Osteoblast (primary cell): ENCODE results near the gene ATP9A. TPM values are rescaled to one million over a fixed set of nuclear protein-coding genes. Genes with fewer than 3 reads are reported as not detected.
A peak's percentile ranks its signal among the peaks of the same experiment; 100 is the strongest.

Source experiments
- DNase-seq: peaks from one replicate; pipeline ENCODE4 v3.0.0; 2011; ENCODE audit warnings: low spot score, mixed read lengths; ENCODE audit not compliant: insufficient read length; ENCODE audit errors: missing footprints
- H2AFZ ChIP-seq: 2 replicates; pipeline ENCODE4 v1.6.0; 2011; ENCODE audit warnings: mild to moderate bottlenecking, low read length
- H3K27ac ChIP-seq: 2 replicates; pipeline ENCODE4 v1.5.1; 2011; ENCODE audit warnings: mild to moderate bottlenecking, low read depth, low read length, moderate library complexity
- H3K27me3 ChIP-seq: 2 replicates; pipeline ENCODE4 v1.6.0; 2012; ENCODE audit warnings: mild to moderate bottlenecking, control low read depth, inconsistent platforms, low read length, moderate library complexity; ENCODE audit not compliant: insufficient read depth
- H3K36me3 ChIP-seq: 2 replicates; pipeline ENCODE4 v1.5.1; 2011; ENCODE audit warnings: mild to moderate bottlenecking, low read length, control low read depth, moderate library complexity; ENCODE audit not compliant: insufficient read depth
- H3K4me1 ChIP-seq: 2 replicates; pipeline ENCODE4 v1.5.1; 2011; ENCODE audit warnings: mild to moderate bottlenecking, low read length, control low read depth, moderate library complexity; ENCODE audit not compliant: insufficient read depth
- H3K4me2 ChIP-seq: 2 replicates; pipeline ENCODE4 v1.6.0; 2011; ENCODE audit warnings: mild to moderate bottlenecking, low read length; ENCODE audit not compliant: insufficient read depth
- H3K4me3 ChIP-seq: fragments of 200-600 bp; sonication (generic); 3 replicates; pipeline ENCODE4 v1.5.1; 2012; ENCODE audit warnings: mild to moderate bottlenecking, low read length, inconsistent platforms; ENCODE audit not compliant: insufficient read depth
- H3K79me2 ChIP-seq: 2 replicates; pipeline ENCODE4 v1.6.0; 2012; ENCODE audit warnings: mild to moderate bottlenecking, low read length, control low read depth, inconsistent platforms; ENCODE audit not compliant: insufficient read depth
- H3K9me3 ChIP-seq: 2 replicates; pipeline ENCODE4 v1.5.1; 2011; ENCODE audit warnings: low read depth, low read length, control low read depth
- H4K20me1 ChIP-seq: 2 replicates; pipeline ENCODE4 v1.6.0; 2012; ENCODE audit warnings: mild to moderate bottlenecking, low read length, control low read depth; ENCODE audit not compliant: insufficient read depth
- total RNA-seq: library from RNA; depleted of rRNA; stranded (reverse); fragments of >200 nt; gene quantifications from 2 replicates; pipeline ENCODE4 v1.2.3, GENCODE V29; 2012
- TF ChIP-seq, protein P1 (sequence below): IDR thresholded peaks from 2 replicates; pipeline ENCODE4 v1.5.1; 2011; ENCODE audit warnings: mild to moderate bottlenecking, low read depth, low read length, moderate library complexity; ENCODE audit errors: extremely low read depth

Gene ATP9A
- total RNA-seq, 1 donor = 48.9 TPM

DNA sequence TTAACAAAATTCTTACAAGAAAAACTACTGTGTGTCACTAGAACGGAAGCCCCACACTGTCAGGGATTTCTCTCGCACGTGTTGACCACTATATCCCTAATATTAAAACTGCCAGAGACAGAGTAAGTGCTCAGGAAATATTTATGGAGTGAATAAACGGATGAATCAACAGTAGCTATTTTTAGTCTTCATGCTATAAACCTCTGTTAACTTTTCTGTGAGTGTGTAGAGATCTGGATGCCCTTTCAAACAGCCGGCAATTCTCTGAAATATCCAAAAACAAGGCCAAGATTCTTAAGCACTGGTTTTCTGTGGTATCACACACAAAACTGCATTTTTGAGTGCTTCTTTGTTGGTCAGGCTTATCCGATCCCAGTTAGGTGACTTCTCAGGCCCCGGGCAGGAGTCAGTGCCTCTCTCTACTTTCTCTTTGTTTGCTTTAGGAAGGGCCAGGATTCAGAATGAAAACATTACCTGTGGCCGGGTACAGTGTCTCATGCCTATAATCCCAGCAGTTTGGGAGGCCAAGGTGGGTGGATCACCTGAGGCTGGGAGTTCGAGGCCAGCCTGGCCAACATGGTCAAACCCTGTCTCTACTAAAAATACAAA, 15.7 kb downstream of the ATP9A start:
- peaks cover 34% of the 10 kb centered on the region for H3K4me1 ChIP-seq
- H4K20me1 ChIP-seq = no peaks in the 10 kb centered on the region
- peak overlapping the region; percentile 53 for H3K4me3 ChIP-seq
- H3K27ac ChIP-seq = peak overlapping the region; percentile 98
- TF ChIP-seq, protein P1, sequence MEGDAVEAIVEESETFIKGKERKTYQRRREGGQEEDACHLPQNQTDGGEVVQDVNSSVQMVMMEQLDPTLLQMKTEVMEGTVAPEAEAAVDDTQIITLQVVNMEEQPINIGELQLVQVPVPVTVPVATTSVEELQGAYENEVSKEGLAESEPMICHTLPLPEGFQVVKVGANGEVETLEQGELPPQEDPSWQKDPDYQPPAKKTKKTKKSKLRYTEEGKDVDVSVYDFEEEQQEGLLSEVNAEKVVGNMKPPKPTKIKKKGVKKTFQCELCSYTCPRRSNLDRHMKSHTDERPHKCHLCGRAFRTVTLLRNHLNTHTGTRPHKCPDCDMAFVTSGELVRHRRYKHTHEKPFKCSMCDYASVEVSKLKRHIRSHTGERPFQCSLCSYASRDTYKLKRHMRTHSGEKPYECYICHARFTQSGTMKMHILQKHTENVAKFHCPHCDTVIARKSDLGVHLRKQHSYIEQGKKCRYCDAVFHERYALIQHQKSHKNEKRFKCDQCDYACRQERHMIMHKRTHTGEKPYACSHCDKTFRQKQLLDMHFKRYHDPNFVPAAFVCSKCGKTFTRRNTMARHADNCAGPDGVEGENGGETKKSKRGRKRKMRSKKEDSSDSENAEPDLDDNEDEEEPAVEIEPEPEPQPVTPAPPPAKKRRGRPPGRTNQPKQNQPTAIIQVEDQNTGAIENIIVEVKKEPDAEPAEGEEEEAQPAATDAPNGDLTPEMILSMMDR = no peak
- H3K27me3 ChIP-seq = no peaks in the 10 kb centered on the region
- peak overlapping the region; percentile 62 for H2AFZ ChIP-seq
- peaks cover 32% of the 10 kb centered on the region for H3K79me2 ChIP-seq
- H3K9me3 ChIP-seq = no peaks in the 10 kb centered on the region
- H3K4me2 ChIP-seq = peak overlapping the region; percentile 75
- DNase-seq = peak; percentile 97
- H3K36me3 ChIP-seq = no peaks in the 10 kb centered on the region

DNA sequence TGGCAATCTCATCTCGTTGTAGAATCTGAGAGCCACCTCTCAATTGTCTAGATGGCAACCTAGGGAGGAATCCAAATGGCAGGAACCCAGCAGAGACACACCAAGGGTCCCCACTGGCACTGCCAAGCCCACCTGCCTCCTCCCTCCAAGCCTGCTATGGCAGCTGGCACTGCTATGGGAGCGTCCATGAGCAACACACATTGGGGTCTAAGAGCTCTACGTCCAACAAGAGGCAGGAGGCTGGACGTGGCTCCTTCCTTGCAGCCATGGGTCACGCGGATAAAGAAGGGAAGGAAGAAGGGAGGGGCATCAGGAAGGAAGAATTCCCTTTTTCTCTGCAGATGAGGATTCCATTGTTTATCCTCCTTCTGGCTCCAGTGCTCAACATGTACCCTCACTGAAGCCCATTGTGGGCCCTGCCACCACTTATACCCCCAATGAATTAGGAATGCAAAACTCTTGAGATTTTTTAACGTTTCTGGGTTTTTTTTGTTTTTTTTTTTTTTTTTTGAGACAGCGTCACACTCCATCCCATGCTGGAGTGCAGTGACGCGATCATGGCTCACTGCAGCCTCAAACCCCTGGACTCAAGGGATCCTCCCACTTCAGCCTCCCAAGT, 17.3 kb downstream of the ATP9A start:
- peak overlapping the region; percentile 53 for H3K4me2 ChIP-seq
- no peak for DNase-seq
- TF ChIP-seq, protein P1 = no peak
- peaks cover 27% of the 10 kb centered on the region for H3K79me2 ChIP-seq
- peak overlapping the region; percentile 98 for H3K27ac ChIP-seq
- no peaks in the 10 kb centered on the region for H3K36me3 ChIP-seq
- peaks cover 34% of the 10 kb centered on the region for H3K4me1 ChIP-seq
- peak overlapping the region; percentile 26 for H3K4me3 ChIP-seq
- H2AFZ ChIP-seq = no peak overlapping the region
- H4K20me1 ChIP-seq = no peaks in the 10 kb centered on the region
- no peaks in the 10 kb centered on the region for H3K9me3 ChIP-seq
- no peaks in the 10 kb centered on the region for H3K27me3 ChIP-seq

DNA sequence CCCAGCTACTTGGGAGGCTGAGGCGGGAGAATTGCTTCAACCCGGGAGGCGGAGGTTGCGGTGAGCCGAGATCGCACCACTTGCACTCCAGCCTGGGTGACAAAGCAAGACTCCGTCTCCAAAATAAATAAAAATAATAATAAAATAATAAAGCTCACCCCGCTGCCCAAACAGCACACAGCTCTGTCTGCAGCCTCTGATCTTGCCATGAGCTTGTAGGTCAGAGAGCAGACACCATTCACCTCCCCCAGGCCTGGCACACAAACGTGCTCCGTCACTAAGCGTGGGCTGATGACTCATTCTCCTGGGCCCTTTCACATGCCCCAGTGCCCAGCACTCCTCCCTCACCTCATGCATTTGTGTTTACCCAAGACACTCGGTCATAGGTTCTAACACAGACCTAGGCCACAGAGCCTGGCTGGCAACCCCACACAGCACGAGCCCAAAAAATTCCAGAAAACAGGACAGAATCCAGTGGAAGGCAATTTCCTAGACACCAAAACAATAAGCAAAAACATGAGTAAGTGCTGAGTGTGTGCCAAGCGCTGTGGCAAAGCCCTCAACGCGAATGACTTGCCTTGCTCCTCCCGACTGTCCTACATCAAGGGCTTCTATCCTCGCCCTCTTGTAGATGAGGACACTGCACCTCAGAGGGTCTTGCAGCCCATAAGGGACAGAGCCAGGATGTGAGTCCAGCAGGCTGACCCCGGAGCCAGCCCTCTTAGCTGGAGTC, 18.0 kb downstream of the ATP9A start:
- Histone ChIP-seq H3K4me3 (peak overlapping the region; percentile 26), H3K4me2 (peak overlapping the region; percentile 53), H2AFZ (no peak overlapping the region), H3K9me3 (no peaks in the 10 kb centered on the region), H3K27me3 (no peaks in the 10 kb centered on the region), H4K20me1 (no peaks in the 10 kb centered on the region), H3K79me2 (peaks cover 30% of the 10 kb centered on the region), H3K36me3 (no peaks in the 10 kb centered on the region), H3K4me1 (peaks cover 34% of the 10 kb centered on the region), H3K27ac (peak overlapping the region; percentile 98)
- DNase-seq = peak; percentile 91
- TF ChIP-seq, protein P1 = no peak

DNA sequence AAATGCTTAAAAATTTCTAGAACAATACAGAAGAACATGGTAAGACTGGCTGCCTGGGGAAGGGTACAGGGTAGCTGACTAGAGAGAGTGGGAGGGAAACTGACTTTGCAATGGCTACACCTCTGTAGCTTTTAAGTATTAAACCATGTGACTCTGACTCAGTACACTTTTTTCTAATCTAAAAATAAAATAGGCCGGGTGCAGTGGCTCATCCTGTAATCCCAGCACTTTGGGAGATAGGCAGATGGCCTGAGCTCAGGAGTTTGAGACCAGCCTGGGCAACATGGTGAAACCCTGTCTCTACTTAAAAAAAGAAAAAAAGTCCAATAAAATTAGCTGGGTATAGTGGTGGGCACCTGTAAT, 18.5 kb downstream of the ATP9A start:
- no peaks in the 10 kb centered on the region for H3K9me3 ChIP-seq
- H3K4me2 ChIP-seq = peak overlapping the region; percentile 53
- peak; percentile 73 for DNase-seq
- TF ChIP-seq, protein P1 = no peak
- no peaks in the 10 kb centered on the region for H4K20me1 ChIP-seq
- H2AFZ ChIP-seq = no peak overlapping the region
- H3K27me3 ChIP-seq = no peaks in the 10 kb centered on the region
- H3K79me2 ChIP-seq = peaks cover 30% of the 10 kb centered on the region
- peaks cover 34% of the 10 kb centered on the region for H3K4me1 ChIP-seq
- H3K4me3 ChIP-seq = no peak overlapping the region
- H3K27ac ChIP-seq = peak overlapping the region; percentile 98
- no peaks in the 10 kb centered on the region for H3K36me3 ChIP-seq
